Measurements from ENCODE around the gene LYRM4. TPM values are rescaled to one million over a fixed set of nuclear protein-coding genes. Genes with fewer than 3 reads are reported as not detected.

Gene LYRM4
- total RNA-seq, 1 experiment from 2014 or later, result 44.3 TPM

GRCh38 chr6:5150551-5151075 lies 110.1 kb downstream of the LYRM4 start:
- no peak overlapping the region for H2BK5ac ChIP-seq (ENCODE audit: insufficient read length, low read length)
- no peak overlapping the region for H3K18ac ChIP-seq (ENCODE audit: insufficient read length, low read depth, low read length)
- H3K56ac ChIP-seq (ENCODE audit: insufficient read length, low read depth, low read length), result no peak overlapping the region
- H3K4me1 Mint-ChIP-seq, result no peaks in the 10 kb centered on the region
- H2AFZ ChIP-seq (ENCODE audit: low read length), result no peak overlapping the region
- DNase-seq, result no peak
- WGBS (ENCODE audit: extremely low coverage, insufficient read length, low lambda C conversion rate), result no CpG with 5 or more reads among the region's 3 CpGs
- no peak overlapping the region for H4K8ac ChIP-seq (replicated peaks; ENCODE audit: insufficient read length, low read depth, low read length)
- H3K27ac ChIP-seq (ENCODE audit: insufficient read length, low read depth, low read length), result no peak overlapping the region
- H4K5ac ChIP-seq (ENCODE audit: insufficient read length, low read depth, low read length), result no peak overlapping the region
- no peak overlapping the region for H2AK5ac ChIP-seq (ENCODE audit: insufficient read length, low read length)
- H3K9me3 ChIP-seq (ENCODE audit: control insufficient read depth, low read depth, low read length), result no peaks in the 10 kb centered on the region
- H3K36me3 Mint-ChIP-seq (ENCODE audit: insufficient read depth in 1 of 3, low read depth in 3 of 3), result no peaks in the 10 kb centered on the region; a peak in 1 of 7 replicates
- peak overlapping the region in 1 of 3 experiments; percentile 18; a peak in 1 of 7 replicates for H3K27ac Mint-ChIP-seq
- no peak overlapping the region for H3K9ac ChIP-seq (ENCODE audit: extremely low read depth, insufficient read length, low read length)
- H3K4me2 ChIP-seq (ENCODE audit: insufficient read depth, insufficient read length, low read length), result no peak overlapping the region
- H2BK20ac ChIP-seq (ENCODE audit: low read depth, low read length, poor library complexity, severe bottlenecking), result no peak overlapping the region
- no peaks in the 10 kb centered on the region for H3K23me2 ChIP-seq (ENCODE audit: insufficient read length, low read depth, low read length, poor library complexity, severe bottlenecking)
- no peak overlapping the region for H4K91ac ChIP-seq (ENCODE audit: insufficient read length, low read depth, low read length)
- no peaks in the 10 kb centered on the region for H3K27me3 ChIP-seq (ENCODE audit: insufficient read depth, low read length)
- H3K79me2 ChIP-seq (ENCODE audit: insufficient read depth, low read length), result no peaks in the 10 kb centered on the region
- H3K4me1 ChIP-seq (ENCODE audit: insufficient read depth, low read length), result no peaks in the 10 kb centered on the region
- no peak overlapping the region for H2BK120ac ChIP-seq (ENCODE audit: low read depth, low read length, poor library complexity, severe bottlenecking)
- no peaks in the 10 kb centered on the region for H4K20me1 ChIP-seq (ENCODE audit: control insufficient read depth, insufficient read depth, insufficient read length)
- no peak overlapping the region for H3K4ac ChIP-seq (ENCODE audit: low read depth, low read length)
- H3K27me3 Mint-ChIP-seq (ENCODE audit: low read depth), result no peaks in the 10 kb centered on the region
- no peak overlapping the region for H3K14ac ChIP-seq (ENCODE audit: insufficient read depth, low read length)
- H3K23ac ChIP-seq (ENCODE audit: insufficient read length, low read depth, low read length), result no peak overlapping the region
- H3T11ph ChIP-seq (ENCODE audit: low read length), result no peak overlapping the region
- H2BK12ac ChIP-seq (ENCODE audit: insufficient read length, low read depth, low read length), result no peak overlapping the region
- no peak for TF ChIP-seq CTCF (conservative IDR thresholded peaks at IDR 0.05)
- H3K4me3 Mint-ChIP-seq, result no peak overlapping the region
- no peak overlapping the region for H2BK15ac ChIP-seq (ENCODE audit: low read depth, low read length)
- no peaks in the 10 kb centered on the region for H3K9me3 Mint-ChIP-seq
- H3K79me1 ChIP-seq (ENCODE audit: insufficient read depth, low read depth, low read length, poor library complexity, severe bottlenecking), result no peaks in the 10 kb centered on the region

All from H9 (cell line).